NCI-H1417 treated with DMSO at 0.1 percent for 48 hours (cell line): ENCODE measurements around the gene EMX1.

ENCODE experiments used
- DNase-seq: peaks from one replicate; lab custom pipeline; 2025; lab: John Stamatoyannopoulos, UW

The EMX1 gene

GRCh38 chr2:72958542-72959385 lies 41.4 kb downstream of the EMX1 start:
- no peak for DNase-seq

GRCh38 chr2:72959554-72959953 lies 42.2 kb downstream of the EMX1 start:
- DNase-seq, result no peak

- no peak for DNase-seq
These were observed 43.0 kb downstream of the EMX1 start for GRCh38 chr2:72959995-72960981.

GRCh38 chr2:72961036-72961720 lies 43.9 kb downstream of the EMX1 start:
- DNase-seq, result no peak

GRCh38 chr2:72961853-72962468 lies 44.6 kb downstream of the EMX1 start:
- no peak for DNase-seq

GRCh38 chr2:72962911-72963310 lies 45.6 kb downstream of the EMX1 start:
- DNase-seq, result no peak

GRCh38 chr2:72963423-72964145 lies 46.3 kb downstream of the EMX1 start:
- no peak for DNase-seq

- DNase-seq, result no peak
These were observed 46.8 kb downstream of the EMX1 start for GRCh38 chr2:72964146-72964525.

GRCh38 chr2:72965016-72965415 lies 47.7 kb downstream of the EMX1 start:
- DNase-seq, result no peak

- no peak for DNase-seq
These were observed 48.6 kb downstream of the EMX1 start for GRCh38 chr2:72965770-72966450.

GRCh38 chr2:72968286-72968685 lies 51.0 kb downstream of the EMX1 start:
- DNase-seq, result no peak

GRCh38 chr2:72969706-72970105 lies 52.4 kb downstream of the EMX1 start:
- no peak for DNase-seq

- DNase-seq, result no peak
These were observed 53.7 kb downstream of the EMX1 start for GRCh38 chr2:72971036-72971435.

GRCh38 chr2:72972352-72973136 lies 55.2 kb downstream of the EMX1 start:
- no peak for DNase-seq

- DNase-seq, result no peak
These were observed 55.8 kb downstream of the EMX1 start for GRCh38 chr2:72973137-72973535.

GRCh38 chr2:72973566-72974435 lies 56.5 kb downstream of the EMX1 start:
- no peak for DNase-seq

- DNase-seq, result no peak
These were observed 57.1 kb downstream of the EMX1 start for GRCh38 chr2:72974436-72974754.

GRCh38 chr2:72975017-72975416 lies 57.7 kb downstream of the EMX1 start:
- no peak for DNase-seq

- no peak for DNase-seq
These were observed 62.6 kb downstream of the EMX1 start for GRCh38 chr2:72979896-72980295.
